SH-SY5Y (cell line): ENCODE results near the gene ST8SIA5.

Experiments
- GATA2 ChIP-seq: IDR thresholded peaks from 2 replicates; pipeline ENCODE4 v1.6.1; 2011; ENCODE audit warnings: mild to moderate bottlenecking, low read depth, low read length
- GATA3 ChIP-seq: IDR thresholded peaks from 2 replicates; pipeline ENCODE4 v1.6.1; 2011; ENCODE audit warnings: low read depth, mild to moderate bottlenecking, low read length, moderate library complexity

DNA sequence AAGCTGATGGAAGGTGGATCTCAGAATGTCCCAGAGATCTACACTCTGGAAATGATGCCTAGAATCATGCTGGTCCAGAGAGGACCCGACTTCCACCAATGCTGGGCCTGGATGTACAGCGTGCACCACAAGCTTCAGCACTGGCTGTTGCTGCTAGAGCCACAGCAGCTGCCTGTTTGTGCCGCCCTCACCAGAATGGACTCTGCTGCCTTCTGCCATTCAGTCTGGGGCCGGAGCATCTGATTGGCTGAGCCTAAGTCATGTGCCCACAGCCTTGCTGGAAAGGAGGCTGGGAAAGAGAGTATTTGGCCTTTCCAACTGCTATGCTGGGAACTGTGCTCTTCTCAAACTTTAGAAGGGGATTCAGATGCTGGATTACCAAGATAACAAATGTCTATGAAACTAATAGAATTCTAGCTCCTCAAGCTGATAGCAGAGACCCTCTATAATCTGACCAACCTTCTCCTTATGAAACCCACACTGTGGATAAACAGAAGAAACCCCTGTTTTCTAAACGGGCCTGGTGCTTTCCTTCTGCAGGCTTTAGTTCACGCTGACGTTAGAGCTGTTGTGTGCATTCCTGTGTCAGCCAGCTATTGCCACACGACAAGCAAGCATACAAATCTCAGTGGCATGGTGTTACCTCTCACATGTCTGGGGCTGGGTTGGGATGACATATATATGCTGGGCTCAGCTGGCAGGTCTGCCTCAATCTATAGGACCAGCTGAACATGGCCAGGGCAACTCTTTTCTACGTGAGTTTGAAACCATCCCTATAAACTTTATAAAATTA lies 95.7 kb downstream of the ST8SIA5 start:
- TF ChIP-seq GATA2 (no peak), GATA3 (no peak)
